Lower leg skin (tissue), 3 donors: ENCODE data around the gene ANO10.

Experiments used
- CTCF ChIP-seq, 3 donors: fragments of 450-650 bp; IDR thresholded peaks; one replicate each; pipeline ENCODE4 v1.5.1; 2016; ENCODE audit warnings: antibody characterized with exemption in 3 of 3, mild to moderate bottlenecking in 3 of 3, moderate library complexity in 2 of 3
- POLR2A ChIP-seq, 2 donors: fragments of 450-650 bp; IDR thresholded peaks; one replicate each; pipeline ENCODE4 v1.6.1; 2016 to 2017; ENCODE audit warnings: antibody characterized with exemption in 2 of 2, mild to moderate bottlenecking in 1 of 2, moderate library complexity in 1 of 2

- no peak for TF ChIP-seq CTCF (IDR thresholded peaks at IDR 0.05)
- no peak for TF ChIP-seq POLR2A (IDR thresholded peaks at IDR 0.05)
Measured at GRCh38 chr3:43347774-43348173, 274.0 kb downstream of the ANO10 start.
